ENCODE results near the gene DAB2IP.

DAB2IP gene

DNA sequence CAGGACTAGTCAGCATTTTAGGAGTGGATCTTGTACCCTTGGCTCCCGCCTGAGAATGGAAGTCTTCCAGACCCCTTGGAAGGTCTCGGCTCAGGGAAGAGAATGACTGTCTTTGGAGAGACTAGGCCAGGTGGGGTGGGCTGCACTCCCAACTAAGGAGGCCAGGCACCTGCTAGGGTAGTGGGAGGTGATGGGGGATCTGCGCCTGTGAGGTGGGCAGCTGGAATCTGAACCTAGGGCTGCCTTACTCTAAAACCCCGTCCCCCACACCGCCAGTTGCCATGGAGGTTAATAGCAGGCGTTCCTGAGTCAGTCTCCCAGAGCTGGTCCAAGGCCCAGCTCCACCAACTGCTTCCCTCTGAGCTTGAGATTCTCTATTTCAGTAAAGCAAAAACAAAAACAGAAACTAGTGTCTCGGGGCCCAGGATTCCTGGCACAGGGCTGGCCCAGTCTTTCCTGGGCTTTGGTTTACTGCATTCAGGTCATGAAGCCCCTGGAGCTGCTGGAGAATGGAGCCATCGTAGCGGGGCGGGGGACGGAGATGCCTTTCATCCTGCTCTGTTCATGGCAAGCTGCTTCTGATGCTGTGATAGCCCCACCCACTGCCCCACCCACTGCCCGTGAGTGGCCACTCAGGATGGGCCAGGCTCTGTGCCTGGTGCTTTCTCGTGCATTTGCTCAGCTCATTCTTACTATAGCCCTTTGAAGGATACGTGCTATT, 57.5 kb downstream of the DAB2IP start:
- Histone ChIP-seq H3K4me1 (ENCODE audit: low read length) (peaks cover 17% of the 10 kb centered on the region), H3K79me2 (ENCODE audit: low read length) (no peaks in the 10 kb centered on the region)

DNA sequence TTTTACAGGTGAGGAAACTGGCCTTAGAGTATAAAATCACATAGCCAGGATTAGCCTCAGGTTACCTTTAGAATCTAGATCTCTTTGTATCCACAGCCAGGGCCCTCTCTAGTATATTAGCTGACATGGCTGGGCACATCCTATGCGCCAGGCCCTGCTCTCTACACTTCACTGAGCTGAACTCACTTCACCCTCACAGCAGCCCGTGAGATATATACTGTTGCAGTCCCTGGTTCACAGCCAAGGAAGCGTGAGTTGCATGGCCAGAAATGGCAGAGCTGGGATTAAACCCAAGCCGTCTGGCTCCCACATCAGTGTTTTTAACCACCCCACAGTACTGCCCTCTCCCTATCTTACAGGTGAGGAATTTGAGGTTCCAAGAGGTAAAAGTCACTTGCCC, 58.4 kb downstream of the DAB2IP start:
- Histone ChIP-seq H3K4me1 (ENCODE audit: low read length) (peaks cover 17% of the 10 kb centered on the region), H3K9me3 (ENCODE audit: insufficient read depth, low read length) (no peaks in the 10 kb centered on the region), H3K4me2 (ENCODE audit: low read length) (no peak overlapping the region), H3K4me3 (ENCODE audit: low read length) (no peak overlapping the region), H2AFZ (ENCODE audit: low read depth, low read length) (no peak overlapping the region), H3K36me3 (replicated peaks; ENCODE audit: low read depth, low read length) (no peaks in the 10 kb centered on the region), H3K27me3 (ENCODE audit: low read depth, low read length) (0 out of 2 replicates have a peak, but pooled peaks cover under 1% of the 10 kb centered on the region), H4K20me1 (ENCODE audit: insufficient read depth, low read length) (no peaks in the 10 kb centered on the region), H3K79me2 (ENCODE audit: low read length) (no peaks in the 10 kb centered on the region), H3K27ac (ENCODE audit: low read length) (no peak overlapping the region), H3K9ac (ENCODE audit: low read length) (no peak overlapping the region)
- TF ChIP-seq EZH2phosphoT487 (IDR thresholded peaks at IDR 0.05; ENCODE audit: low read depth) = no peak
- TF ChIP-seq, protein P1, sequence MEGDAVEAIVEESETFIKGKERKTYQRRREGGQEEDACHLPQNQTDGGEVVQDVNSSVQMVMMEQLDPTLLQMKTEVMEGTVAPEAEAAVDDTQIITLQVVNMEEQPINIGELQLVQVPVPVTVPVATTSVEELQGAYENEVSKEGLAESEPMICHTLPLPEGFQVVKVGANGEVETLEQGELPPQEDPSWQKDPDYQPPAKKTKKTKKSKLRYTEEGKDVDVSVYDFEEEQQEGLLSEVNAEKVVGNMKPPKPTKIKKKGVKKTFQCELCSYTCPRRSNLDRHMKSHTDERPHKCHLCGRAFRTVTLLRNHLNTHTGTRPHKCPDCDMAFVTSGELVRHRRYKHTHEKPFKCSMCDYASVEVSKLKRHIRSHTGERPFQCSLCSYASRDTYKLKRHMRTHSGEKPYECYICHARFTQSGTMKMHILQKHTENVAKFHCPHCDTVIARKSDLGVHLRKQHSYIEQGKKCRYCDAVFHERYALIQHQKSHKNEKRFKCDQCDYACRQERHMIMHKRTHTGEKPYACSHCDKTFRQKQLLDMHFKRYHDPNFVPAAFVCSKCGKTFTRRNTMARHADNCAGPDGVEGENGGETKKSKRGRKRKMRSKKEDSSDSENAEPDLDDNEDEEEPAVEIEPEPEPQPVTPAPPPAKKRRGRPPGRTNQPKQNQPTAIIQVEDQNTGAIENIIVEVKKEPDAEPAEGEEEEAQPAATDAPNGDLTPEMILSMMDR (IDR thresholded peaks at IDR 0.05; ENCODE audit: low read depth, low read length) = no peak

More for the DNA sequence above, 57.5 kb downstream of the DAB2IP start:
- TF ChIP-seq, protein P1 (IDR thresholded peaks at IDR 0.05; ENCODE audit: low read depth, low read length) = no peak
- TF ChIP-seq EZH2phosphoT487 (IDR thresholded peaks at IDR 0.05; ENCODE audit: low read depth) = no peak
- H3K4me2 ChIP-seq (ENCODE audit: low read length) = peak overlapping the region; percentile 51; the same call in 1 of the 2 replicates
- 0 out of 2 replicates have a peak, but pooled peaks cover 8% of the 10 kb centered on the region for H3K27me3 ChIP-seq (ENCODE audit: low read depth, low read length)
- no peak overlapping the region for H3K9ac ChIP-seq (ENCODE audit: low read length)
- no peaks in the 10 kb centered on the region for H4K20me1 ChIP-seq (ENCODE audit: insufficient read depth, low read length)
- H3K9me3 ChIP-seq (ENCODE audit: insufficient read depth, low read length) = no peaks in the 10 kb centered on the region
- H3K27ac ChIP-seq (ENCODE audit: low read length) = no peak overlapping the region
- H2AFZ ChIP-seq (ENCODE audit: low read depth, low read length) = no peak overlapping the region
- no peak overlapping the region for H3K4me3 ChIP-seq (ENCODE audit: low read length)
- H3K36me3 ChIP-seq (replicated peaks; ENCODE audit: low read depth, low read length) = no peaks in the 10 kb centered on the region

DNA sequence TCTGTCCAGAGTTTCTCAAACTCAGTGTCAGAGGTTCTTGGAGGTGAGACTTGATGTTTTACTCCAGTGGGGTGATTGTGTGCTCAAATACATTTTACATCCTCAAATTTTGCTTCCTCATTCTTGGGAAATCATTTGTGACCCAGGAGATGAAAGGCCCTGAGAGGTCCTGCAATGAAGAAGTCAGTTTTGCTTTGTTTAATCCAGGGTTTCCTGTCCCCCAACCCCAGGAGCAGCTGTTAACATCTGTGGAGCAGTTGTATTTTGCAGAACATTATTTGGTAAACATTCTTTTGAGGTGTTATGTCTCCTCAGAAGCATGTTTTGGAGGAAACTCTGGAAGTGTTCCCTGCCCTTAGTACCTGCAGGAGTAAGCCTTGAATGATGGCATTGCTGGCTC, 59.8 kb downstream of the DAB2IP start:
- Histone ChIP-seq H3K27me3 (ENCODE audit: low read depth, low read length) (no peaks in the 10 kb centered on the region), H3K27ac (ENCODE audit: low read length) (no peak overlapping the region), H3K79me2 (ENCODE audit: low read length) (no peaks in the 10 kb centered on the region), H3K4me2 (ENCODE audit: low read length) (no peak overlapping the region), H3K36me3 (replicated peaks; ENCODE audit: low read depth, low read length) (no peaks in the 10 kb centered on the region), H3K4me1 (ENCODE audit: low read length) (peaks cover 17% of the 10 kb centered on the region), H2AFZ (ENCODE audit: low read depth, low read length) (no peak overlapping the region), H4K20me1 (ENCODE audit: insufficient read depth, low read length) (no peaks in the 10 kb centered on the region), H3K9ac (ENCODE audit: low read length) (no peak overlapping the region), H3K9me3 (ENCODE audit: insufficient read depth, low read length) (no peaks in the 10 kb centered on the region), H3K4me3 (ENCODE audit: low read length) (no peak overlapping the region)
- TF ChIP-seq EZH2phosphoT487 (IDR thresholded peaks at IDR 0.05; ENCODE audit: low read depth) = no peak
- TF ChIP-seq, protein P1 (IDR thresholded peaks at IDR 0.05; ENCODE audit: low read depth, low read length) = no peak

DNA sequence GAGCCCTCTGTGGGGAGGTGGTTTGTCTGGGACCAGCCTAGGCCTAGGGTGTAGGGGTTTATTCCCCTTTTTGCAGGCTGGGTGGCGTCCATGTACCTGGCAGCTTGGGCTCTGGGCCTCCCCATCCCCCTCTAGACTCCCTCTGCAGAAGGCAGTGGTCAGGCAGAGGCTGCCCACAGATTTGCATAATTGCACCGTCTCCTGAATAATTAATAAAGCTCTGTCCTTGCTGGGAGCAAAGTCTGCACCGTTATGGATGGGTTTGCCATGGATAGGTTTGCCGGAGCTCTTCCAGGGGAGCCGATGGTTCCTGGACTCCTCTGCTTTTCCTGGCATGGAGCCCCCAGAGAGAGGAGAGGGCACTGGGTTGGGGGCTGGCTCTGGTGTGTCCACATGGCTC, 60.4 kb downstream of the DAB2IP start:
- no peaks in the 10 kb centered on the region for H3K79me2 ChIP-seq (ENCODE audit: low read length)

More for the DNA sequence above, 60.4 kb downstream of the DAB2IP start:
- Histone ChIP-seq H3K27me3 (ENCODE audit: low read depth, low read length) (no peaks in the 10 kb centered on the region), H3K27ac (ENCODE audit: low read length) (no peak overlapping the region), H3K9ac (ENCODE audit: low read length) (no peak overlapping the region), H2AFZ (ENCODE audit: low read depth, low read length) (no peak overlapping the region), H3K4me3 (ENCODE audit: low read length) (no peak overlapping the region), H3K4me2 (ENCODE audit: low read length) (no peak overlapping the region), H3K9me3 (ENCODE audit: insufficient read depth, low read length) (no peaks in the 10 kb centered on the region), H3K4me1 (ENCODE audit: low read length) (peaks cover 17% of the 10 kb centered on the region), H4K20me1 (ENCODE audit: insufficient read depth, low read length) (no peaks in the 10 kb centered on the region), H3K36me3 (replicated peaks; ENCODE audit: low read depth, low read length) (no peaks in the 10 kb centered on the region)
- TF ChIP-seq EZH2phosphoT487 (IDR thresholded peaks at IDR 0.05; ENCODE audit: low read depth) = no peak
- TF ChIP-seq, protein P1 (IDR thresholded peaks at IDR 0.05; ENCODE audit: low read depth, low read length) = no peak

All from OCI-LY3 (cell line).